Activated CD4-positive, alpha-beta memory T cell treated with anti-CD3 and anti-CD28 coated beads for 36 hours (primary cell): ENCODE results near the gene NFRKB. TPM values are rescaled to one million over a fixed set of nuclear protein-coding genes. Genes with fewer than 3 reads are reported as not detected.

Experiments used
- CTCF ChIA-PET: fragments of 350-600 bp; sonication (Branson Sonifier 250); formaldehyde crosslinking; loops from one replicate; lab custom pipeline; 2021; ENCODE audit warnings: antibody characterized with exemption, inconsistent platforms; lab: Charles Lee
- POLR2A ChIA-PET: fragments of 350-600 bp; sonication (Branson Sonifier 250); formaldehyde crosslinking; loops from one replicate; lab custom pipeline; 2021; ENCODE audit warnings: antibody characterized with exemption; lab: Charles Lee
- DNase-seq: peaks from one replicate; pipeline ENCODE4 v3.0.0-alpha.2; 2020
- H3K27ac Mint-ChIP-seq: one replicate; pipeline ENCODE4 v1.8.0; 2021; ENCODE audit warnings: mixed read lengths
- H3K27me3 Mint-ChIP-seq: one replicate; pipeline ENCODE4 v1.8.0; 2021; ENCODE audit warnings: mixed read lengths
- H3K36me3 Mint-ChIP-seq: one replicate; pipeline ENCODE4 v1.8.0; 2021; ENCODE audit warnings: mixed read lengths
- H3K4me1 Mint-ChIP-seq: one replicate; pipeline ENCODE4 v1.8.0; 2021; ENCODE audit warnings: low read depth, mixed read lengths
- H3K4me3 Mint-ChIP-seq: one replicate; pipeline ENCODE4 v1.8.0; 2021; ENCODE audit warnings: mild to moderate bottlenecking, mixed read lengths
- H3K9me3 Mint-ChIP-seq: one replicate; pipeline ENCODE4 v1.8.0; 2021; ENCODE audit warnings: mixed read lengths
- intact Hi-C: fragments of 100-400 bp; cut with micrococcal nuclease; formaldehyde crosslinking; loops from one replicate; pipeline ENCODE4 v1.15.1; 2023
- total RNA-seq, 2 experiments: library from RNA; stranded (reverse); gene quantifications; one replicate each; pipeline ENCODE4 v1.2.3, GENCODE V29; 2021

Gene NFRKB
- total RNA-seq, 2 experiments from 2014 or later = 34.8 to 39.8 TPM

DNA sequence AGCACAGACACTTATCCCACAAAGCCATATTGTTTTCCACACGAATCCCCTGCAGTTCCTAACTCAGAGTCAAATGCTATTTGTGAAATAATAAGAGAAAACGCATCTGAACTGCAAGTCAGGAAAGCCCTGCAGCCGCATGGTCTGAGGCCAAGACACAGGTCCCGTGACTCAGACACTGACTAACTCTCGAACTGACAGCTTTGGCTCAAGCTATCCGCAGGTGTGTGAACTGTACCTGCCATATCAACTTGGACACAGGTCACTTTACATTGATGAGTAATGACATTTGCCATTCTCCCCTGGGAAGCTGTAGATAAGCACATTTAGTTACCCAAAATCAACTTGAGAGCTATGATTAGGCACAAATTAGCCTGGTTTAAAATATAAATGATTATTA, 34.9 kb upstream of the NFRKB start:
- peaks cover 15% of the 10 kb centered on the region for H3K36me3 Mint-ChIP-seq
- POLR2A ChIA-PET = no interaction called here
- intact Hi-C loops = no loop called here
- H3K9me3 Mint-ChIP-seq = no peaks in the 10 kb centered on the region
- no peak overlapping the region for H3K27ac Mint-ChIP-seq
- CTCF ChIA-PET = interaction anchor here (0.9 kb wide), 1 partner anchor 201 kb away, joined by 4 read pairs; no protein-coding TSS in a partner anchor
- no peak for DNase-seq
- H3K4me3 Mint-ChIP-seq = no peak overlapping the region
- H3K4me1 Mint-ChIP-seq = no peaks in the 10 kb centered on the region
- no peaks in the 10 kb centered on the region for H3K27me3 Mint-ChIP-seq

GRCh38 chr11:129929721-129930120, 34.3 kb upstream of the NFRKB start:
- Mint-ChIP-seq H3K27me3 (no peaks in the 10 kb centered on the region), H3K9me3 (no peaks in the 10 kb centered on the region), H3K36me3 (peaks cover 15% of the 10 kb centered on the region), H3K4me1 (no peaks in the 10 kb centered on the region), H3K27ac (no peak overlapping the region), H3K4me3 (no peak overlapping the region)
- ChIA-PET CTCF (interaction anchor here (10.0 kb wide), 1 partner anchor 203 kb away, joined by 212 read pairs; no protein-coding TSS in a partner anchor), POLR2A (no interaction called here)
- no peak for DNase-seq
- intact Hi-C loops = no loop called here

GRCh38 chr11:129928923-129929692, 33.7 kb upstream of the NFRKB start:
- no peak for DNase-seq
- Mint-ChIP-seq H3K27ac (no peak overlapping the region), H3K9me3 (no peaks in the 10 kb centered on the region), H3K4me3 (no peak overlapping the region), H3K36me3 (peaks cover 16% of the 10 kb centered on the region), H3K27me3 (no peaks in the 10 kb centered on the region), H3K4me1 (no peaks in the 10 kb centered on the region)
- intact Hi-C loops = no loop called here
- ChIA-PET POLR2A (no interaction called here), CTCF (interaction anchor here (10.0 kb wide), 1 partner anchor 203 kb away, joined by 212 read pairs; no protein-coding TSS in a partner anchor)

- Mint-ChIP-seq H3K4me1 (peaks cover 6% of the 10 kb centered on the region), H3K27ac (no peak overlapping the region), H3K27me3 (no peaks in the 10 kb centered on the region), H3K4me3 (no peak overlapping the region), H3K9me3 (no peaks in the 10 kb centered on the region), H3K36me3 (peaks cover 2% of the 10 kb centered on the region)
- intact Hi-C loops = loop anchor here (1.0 to 2.0 kb wide), 2 partner anchors 146 to 210 kb away; partner anchors contain the start of gene APLP2
- POLR2A ChIA-PET = no interaction called here
- CTCF ChIA-PET = interaction anchor here (0.7 to 10.0 kb wide), 11 partner anchors 10 to 988 kb away, joined by 3 to 212 read pairs (median 4); no protein-coding TSS in a partner anchor
- DNase-seq = no peak
Measured at GRCh38 chr11:129922674-129923073, 27.3 kb upstream of the NFRKB start.

- Mint-ChIP-seq H3K4me3 (no peak overlapping the region), H3K4me1 (peaks cover 4% of the 10 kb centered on the region), H3K27ac (no peak overlapping the region), H3K27me3 (no peaks in the 10 kb centered on the region), H3K36me3 (peaks cover 4% of the 10 kb centered on the region), H3K9me3 (no peaks in the 10 kb centered on the region)
- POLR2A ChIA-PET = no interaction called here
- CTCF ChIA-PET = no interaction called here
- intact Hi-C loops = no loop called here
- no peak for DNase-seq
Measured at GRCh38 chr11:129918361-129918760, 23.0 kb upstream of the NFRKB start.

DNA sequence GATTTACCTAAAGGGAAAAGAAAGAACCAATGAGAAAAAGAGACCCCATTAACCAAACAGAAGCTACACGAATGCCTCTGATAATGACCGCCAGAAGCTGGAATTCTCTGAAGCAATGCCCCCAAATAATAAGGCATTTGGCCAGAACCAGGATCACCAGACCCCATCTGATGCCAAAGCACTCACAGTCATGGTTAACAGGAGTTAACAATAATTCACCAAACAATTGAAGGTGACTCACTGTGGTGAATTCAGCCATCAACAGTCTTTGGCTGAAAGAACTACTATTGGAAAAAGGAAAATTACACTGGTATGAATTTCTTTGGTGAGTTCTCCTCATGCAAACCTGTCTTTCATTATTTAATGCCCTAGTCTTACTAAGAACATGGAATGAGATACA, 21.9 kb upstream of the NFRKB start:
- Mint-ChIP-seq H3K27ac (no peak overlapping the region), H3K27me3 (no peaks in the 10 kb centered on the region), H3K4me1 (no peaks in the 10 kb centered on the region), H3K36me3 (peaks cover 4% of the 10 kb centered on the region), H3K9me3 (no peaks in the 10 kb centered on the region), H3K4me3 (no peak overlapping the region)
- no peak for DNase-seq
- intact Hi-C loops = no loop called here
- POLR2A ChIA-PET = no interaction called here
- CTCF ChIA-PET = interaction anchor here (0.6 to 1.1 kb wide), 2 partner anchors 13 to 215 kb away, joined by 4 read pairs; no protein-coding TSS in a partner anchor

GRCh38 chr11:129911298-129911697, 15.9 kb upstream of the NFRKB start:
- intact Hi-C loops = no loop called here
- H3K27ac Mint-ChIP-seq = peak overlapping the region; percentile 43
- no peaks in the 10 kb centered on the region for H3K9me3 Mint-ChIP-seq
- POLR2A ChIA-PET = no interaction called here
- no peaks in the 10 kb centered on the region for H3K27me3 Mint-ChIP-seq
- no peak overlapping the region for H3K4me3 Mint-ChIP-seq
- CTCF ChIA-PET = interaction anchor here (0.6 to 1.4 kb wide), 2 partner anchors 97 to 221 kb away, joined by 3 to 5 read pairs; no protein-coding TSS in a partner anchor
- peaks cover 9% of the 10 kb centered on the region for H3K4me1 Mint-ChIP-seq
- peaks cover 25% of the 10 kb centered on the region for H3K36me3 Mint-ChIP-seq
- no peak for DNase-seq

- POLR2A ChIA-PET = no interaction called here
- Mint-ChIP-seq H3K36me3 (peaks cover 30% of the 10 kb centered on the region), H3K4me1 (peaks cover 9% of the 10 kb centered on the region), H3K9me3 (no peaks in the 10 kb centered on the region), H3K27me3 (no peaks in the 10 kb centered on the region), H3K4me3 (no peak overlapping the region), H3K27ac (no peak overlapping the region)
- DNase-seq = no peak
- intact Hi-C loops = no loop called here
- CTCF ChIA-PET = interaction anchor here (1.3 kb wide), 1 partner anchor 222 kb away, joined by 7 read pairs; no protein-coding TSS in a partner anchor
Measured at GRCh38 chr11:129910360-129910759, 15.0 kb upstream of the NFRKB start.

DNA sequence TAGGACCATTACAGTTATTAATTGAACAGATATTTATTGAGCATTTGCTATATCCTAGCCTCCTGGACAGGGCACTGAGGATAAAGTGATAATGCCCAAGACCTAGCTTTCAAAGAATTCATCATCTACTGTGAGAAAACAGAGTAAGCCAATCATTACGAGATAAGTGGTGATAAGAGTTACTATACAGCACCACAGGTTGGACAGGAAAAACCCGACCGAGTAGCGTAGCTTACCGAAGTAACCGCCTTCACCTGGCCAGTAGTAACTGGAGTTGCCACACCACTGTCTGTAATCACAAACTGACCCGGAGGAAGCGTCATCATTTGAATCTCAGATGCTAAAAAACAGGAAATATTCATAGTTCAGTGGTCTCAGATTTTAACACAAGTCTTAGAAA, 10.0 kb upstream of the NFRKB start:
- intact Hi-C loops = no loop called here
- no peaks in the 10 kb centered on the region for H3K4me1 Mint-ChIP-seq
- DNase-seq = no peak
- CTCF ChIA-PET = interaction anchor here (1.2 kb wide), 1 partner anchor 12 kb away, joined by 4 read pairs; no protein-coding TSS in a partner anchor
- POLR2A ChIA-PET = no interaction called here
- no peaks in the 10 kb centered on the region for H3K27me3 Mint-ChIP-seq
- H3K27ac Mint-ChIP-seq = no peak overlapping the region
- H3K36me3 Mint-ChIP-seq = peaks cover 40% of the 10 kb centered on the region
- no peak overlapping the region for H3K4me3 Mint-ChIP-seq
- H3K9me3 Mint-ChIP-seq = no peaks in the 10 kb centered on the region

- H3K4me3 Mint-ChIP-seq = peak overlapping the region; percentile 88
- intact Hi-C loops = loop anchor here (5.0 kb wide), 1 partner anchor 84 kb away; no protein-coding TSS in a partner anchor
- H3K36me3 Mint-ChIP-seq = peaks cover 21% of the 10 kb centered on the region
- no peaks in the 10 kb centered on the region for H3K9me3 Mint-ChIP-seq
- ChIA-PET POLR2A (interaction anchor here (1.8 kb wide), 1 partner anchor 107 kb away, joined by 6 read pairs; the partner anchor contains the start of gene PRDM10), CTCF (interaction anchor here (1.5 to 2.6 kb wide), 2 partner anchors 237 to 238 kb away, joined by 3 to 15 read pairs; no protein-coding TSS in a partner anchor)
- H3K4me1 Mint-ChIP-seq = peaks cover 36% of the 10 kb centered on the region
- no peak overlapping the region for H3K27ac Mint-ChIP-seq
- no peaks in the 10 kb centered on the region for H3K27me3 Mint-ChIP-seq
- DNase-seq = no peak
Measured at GRCh38 chr11:129896062-129896461, 684 bp upstream of the NFRKB start.

GRCh38 chr11:129894278-129895125, 876 bp downstream of the NFRKB start:
- Mint-ChIP-seq H3K27me3 (no peaks in the 10 kb centered on the region), H3K36me3 (peaks cover 26% of the 10 kb centered on the region), H3K9me3 (no peaks in the 10 kb centered on the region), H3K4me3 (peak overlapping the region; percentile 88), H3K27ac (peak overlapping the region; percentile 76), H3K4me1 (peaks cover 46% of the 10 kb centered on the region)
- CTCF ChIA-PET = interaction anchor here (0.6 to 2.6 kb wide), 5 partner anchors 12 to 238 kb away, joined by 3 to 15 read pairs (median 5); no protein-coding TSS in a partner anchor
- DNase-seq = peak; percentile 31
- intact Hi-C loops = loop anchor here (1.0 to 5.0 kb wide), 5 partner anchors 40 to 420 kb away; partner anchors contain the start of genes APLP2 and ZBTB44
- POLR2A ChIA-PET = interaction anchor here (0.9 to 1.8 kb wide), 2 partner anchors 41 to 108 kb away, joined by 3 to 6 read pairs; partner anchors contain the start of gene PRDM10
